Osteocyte (in vitro differentiated cells): ENCODE measurements around the gene EFCC1. TPM values are rescaled to one million over a fixed set of nuclear protein-coding genes. Genes with fewer than 3 reads are reported as not detected.

ENCODE experiments used
- DNase-seq: peaks from one replicate; pipeline ENCODE4 v3.0.0; 2021; ENCODE audit warnings: mixed read lengths; ENCODE audit not compliant: unreplicated experiment; ENCODE audit errors: extremely low spot score
- H3K27ac Mint-ChIP-seq: one replicate; pipeline ENCODE4 v1.8.0; 2021; ENCODE audit warnings: mild to moderate bottlenecking, mixed read lengths; ENCODE audit not compliant: unreplicated experiment
- H3K27me3 Mint-ChIP-seq: one replicate; pipeline ENCODE4 v1.8.0; 2021; ENCODE audit warnings: mixed read lengths; ENCODE audit not compliant: unreplicated experiment
- H3K36me3 Mint-ChIP-seq: one replicate; pipeline ENCODE4 v1.8.0; 2021; ENCODE audit warnings: mixed read lengths; ENCODE audit not compliant: unreplicated experiment
- H3K4me1 Mint-ChIP-seq: one replicate; pipeline ENCODE4 v1.8.0; 2021; ENCODE audit warnings: mixed read lengths; ENCODE audit not compliant: unreplicated experiment
- H3K4me3 Mint-ChIP-seq: one replicate; pipeline ENCODE4 v1.8.0; 2021; ENCODE audit warnings: mild to moderate bottlenecking, moderate library complexity, mixed read lengths; ENCODE audit not compliant: unreplicated experiment
- H3K9me3 Mint-ChIP-seq: one replicate; pipeline ENCODE4 v1.8.0; 2021; ENCODE audit warnings: mixed read lengths; ENCODE audit not compliant: unreplicated experiment
- CTCF ChIP-seq: fragments of 200-600 bp; sonication (generic); IDR thresholded peaks from 2 replicates; pipeline ENCODE4 v1.5.0; 2021; ENCODE audit warnings: antibody characterized with exemption, mild to moderate bottlenecking, moderate library complexity
- total RNA-seq: library from RNA; stranded (reverse); gene quantifications from 2 replicates; pipeline ENCODE4 v1.2.1, GENCODE V29; 2021

EFCC1 gene
- total RNA-seq, 1 donor from 2014 or later: not detected

DNA sequence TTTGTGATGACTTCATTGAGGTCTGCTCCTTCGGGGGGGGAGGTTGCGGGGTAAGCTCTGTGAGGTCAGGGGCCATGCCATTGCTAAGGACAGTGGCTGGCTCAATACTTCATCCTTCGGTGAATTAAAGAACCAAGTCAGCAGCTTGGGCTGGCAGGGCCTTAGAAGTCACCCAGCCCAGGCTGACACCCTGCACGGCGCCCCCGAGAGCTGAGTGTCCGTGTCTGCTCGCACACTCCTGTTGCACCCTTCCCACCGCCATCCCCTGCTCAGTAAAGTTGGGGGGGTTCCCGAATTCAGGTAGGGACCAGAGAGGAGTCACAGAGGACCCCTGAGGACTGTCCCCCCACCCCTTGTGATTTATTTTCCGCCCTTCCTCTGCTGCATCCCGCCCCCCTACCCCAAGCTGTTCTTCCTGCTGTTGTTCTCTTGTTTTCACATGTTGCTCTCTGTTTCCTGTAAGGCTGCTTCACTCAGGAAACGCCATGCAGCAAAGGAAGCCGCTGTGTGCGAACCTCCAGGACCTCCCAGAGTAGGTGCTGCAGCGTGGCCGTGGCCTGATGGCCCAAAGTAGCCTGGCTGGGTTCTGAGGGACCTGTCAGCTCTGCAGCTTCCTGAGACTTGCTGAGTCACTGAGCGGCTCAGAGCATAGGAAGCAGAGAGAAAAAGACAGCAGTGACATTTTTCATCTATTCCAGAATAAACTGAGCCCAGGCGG, 14.4 kb downstream of the EFCC1 start:
- no peak overlapping the region for H3K27ac Mint-ChIP-seq
- no peak overlapping the region for H3K4me3 Mint-ChIP-seq
- H3K4me1 Mint-ChIP-seq: no peaks in the 10 kb centered on the region
- no peak for DNase-seq
- H3K27me3 Mint-ChIP-seq: peaks cover 7% of the 10 kb centered on the region
- H3K9me3 Mint-ChIP-seq: no peaks in the 10 kb centered on the region
- no peak for TF ChIP-seq CTCF
- H3K36me3 Mint-ChIP-seq: no peaks in the 10 kb centered on the region

DNA sequence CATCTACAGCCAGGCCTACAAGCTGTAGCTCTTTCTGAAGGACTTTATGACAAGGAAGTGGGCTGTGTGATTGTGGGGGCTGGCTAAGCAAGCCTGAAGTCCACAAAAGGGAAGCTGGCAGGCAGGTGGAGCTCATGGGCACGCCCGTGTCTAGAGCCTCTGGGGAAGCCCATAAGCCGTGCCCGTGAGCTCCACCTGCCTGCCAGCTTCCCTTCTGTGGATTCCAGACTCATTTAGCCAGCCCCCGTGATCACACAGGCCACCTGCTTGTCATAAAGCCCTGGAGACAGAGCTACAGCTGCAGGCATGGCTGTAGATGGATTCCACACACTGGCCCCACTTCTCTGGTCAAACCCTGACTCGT, 15.2 kb downstream of the EFCC1 start:
- Mint-ChIP-seq H3K9me3 (no peaks in the 10 kb centered on the region), H3K27ac (no peak overlapping the region), H3K4me1 (no peaks in the 10 kb centered on the region)

DNA sequence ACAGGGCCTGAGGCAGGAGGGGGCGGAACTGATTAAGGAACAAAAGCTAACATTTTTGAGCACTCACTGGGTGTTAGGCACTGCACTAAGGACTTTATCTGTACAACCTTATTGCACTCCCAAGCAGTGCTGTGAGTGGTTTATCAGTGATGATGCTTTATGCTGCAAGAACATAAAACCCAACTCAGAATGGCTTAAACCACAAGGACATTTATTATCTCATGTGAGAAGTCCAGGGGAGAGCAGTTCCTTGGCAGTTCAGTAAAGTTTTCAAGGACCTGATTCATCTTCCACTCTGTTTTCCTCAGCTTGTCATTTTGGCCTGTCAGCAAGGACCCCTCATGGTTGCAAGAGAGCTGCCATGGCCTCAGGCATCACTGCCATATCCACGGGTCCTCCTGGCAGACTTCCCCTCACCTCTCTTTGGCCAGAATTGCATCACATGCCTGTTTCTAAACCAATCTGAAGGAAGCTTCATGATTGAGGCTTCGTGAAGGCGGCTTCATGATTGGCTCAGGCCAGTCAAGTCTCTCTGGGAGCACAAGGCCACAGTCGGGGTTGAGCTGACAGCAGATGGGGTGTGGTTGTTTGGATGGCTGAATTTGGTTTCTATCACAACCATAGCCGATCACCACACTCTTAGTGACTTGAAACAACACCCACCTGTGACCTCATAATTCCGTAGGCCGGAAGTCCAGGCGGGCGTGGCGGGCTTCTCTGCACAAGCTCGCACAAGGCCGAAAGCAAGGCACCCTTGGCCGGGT, 15.8 kb downstream of the EFCC1 start:
- H3K4me3 Mint-ChIP-seq: no peak overlapping the region
- H3K9me3 Mint-ChIP-seq: no peaks in the 10 kb centered on the region
- H3K36me3 Mint-ChIP-seq: no peaks in the 10 kb centered on the region
- no peak overlapping the region for H3K27ac Mint-ChIP-seq
- peaks cover 17% of the 10 kb centered on the region for H3K27me3 Mint-ChIP-seq
- DNase-seq: no peak
- H3K4me1 Mint-ChIP-seq: no peaks in the 10 kb centered on the region
- no peak for TF ChIP-seq CTCF

More for the DNA sequence above, 15.2 kb downstream of the EFCC1 start:
- no peak for DNase-seq
- no peak for TF ChIP-seq CTCF
- Mint-ChIP-seq H3K27me3 (peaks cover 11% of the 10 kb centered on the region), H3K4me3 (no peak overlapping the region), H3K36me3 (no peaks in the 10 kb centered on the region)

DNA sequence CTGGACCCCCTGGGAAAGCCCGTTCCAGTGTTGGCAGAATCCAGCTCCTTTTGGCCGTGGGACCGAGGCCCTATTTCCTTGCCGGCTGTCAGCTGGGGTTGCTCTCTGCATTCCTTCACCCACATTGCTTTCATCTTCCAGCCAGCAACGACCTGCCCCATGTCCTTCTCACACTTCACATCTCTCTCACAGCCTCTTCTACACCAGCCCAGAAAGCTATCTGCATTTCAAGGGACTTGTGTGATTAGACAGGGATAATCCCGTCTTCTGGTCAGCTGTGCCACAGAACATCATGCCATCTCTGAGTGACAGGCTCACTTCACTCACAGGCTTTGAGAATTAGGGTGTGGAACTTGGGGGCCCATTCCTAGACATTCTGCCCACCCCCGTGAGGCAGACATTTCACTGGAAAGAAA, 16.4 kb downstream of the EFCC1 start:
- no peak overlapping the region for H3K27ac Mint-ChIP-seq
- H3K4me3 Mint-ChIP-seq: no peak overlapping the region
- no peaks in the 10 kb centered on the region for H3K4me1 Mint-ChIP-seq
- no peaks in the 10 kb centered on the region for H3K9me3 Mint-ChIP-seq
- no peak for DNase-seq
- H3K36me3 Mint-ChIP-seq: no peaks in the 10 kb centered on the region
- peaks cover 20% of the 10 kb centered on the region for H3K27me3 Mint-ChIP-seq
- no peak for TF ChIP-seq CTCF

DNA sequence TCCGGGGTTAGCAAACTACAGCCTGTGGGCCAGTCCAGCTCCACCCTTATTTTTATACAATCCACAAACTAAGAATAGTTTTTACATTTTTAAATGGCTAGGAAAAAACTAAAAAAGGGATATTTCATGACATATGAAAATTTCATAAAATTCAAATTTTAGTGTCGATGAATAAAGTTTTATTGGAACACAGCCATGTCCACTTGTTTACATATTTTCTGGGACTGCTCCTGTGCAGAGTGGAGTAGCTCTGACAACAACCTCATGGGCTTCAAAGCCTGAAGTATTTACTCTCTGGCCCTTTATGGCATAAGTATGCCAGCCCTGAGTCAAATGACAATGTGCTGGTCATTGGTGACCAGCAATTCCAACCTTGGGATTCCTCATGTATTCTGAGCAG, 17.2 kb downstream of the EFCC1 start:
- DNase-seq: no peak
- H3K4me3 Mint-ChIP-seq: no peak overlapping the region
- no peak overlapping the region for H3K27ac Mint-ChIP-seq
- no peaks in the 10 kb centered on the region for H3K36me3 Mint-ChIP-seq
- TF ChIP-seq CTCF: no peak
- no peaks in the 10 kb centered on the region for H3K4me1 Mint-ChIP-seq
- peaks cover 20% of the 10 kb centered on the region for H3K27me3 Mint-ChIP-seq
- no peaks in the 10 kb centered on the region for H3K9me3 Mint-ChIP-seq
